Motor neuron (in vitro differentiated cells): ENCODE measurements around the gene POLR2J3. TPM values are rescaled to one million over a fixed set of nuclear protein-coding genes. Genes with fewer than 3 reads are reported as not detected.
"Not testable (repeated sequence)": the region's sequence is repeated elsewhere in the genome, so short reads cannot be mapped to it uniquely, and the experiment has no call there.

Experiments
- ATAC-seq, 8 experiments: fragments of 200-7000 bp; cut with Tn5 transposase; replicated peaks in 6 of 8; 2 replicates each; pipeline ENCODE4 v1.8.0; 2021; ENCODE audit warnings: mild to moderate bottlenecking in 8 of 8, moderate library complexity in 8 of 8
- H3K27ac ChIP-seq, 2 donors: fragments of 250-450 bp; sonication (Bioruptor Pico); 2 replicates each; pipeline ENCODE4 v1.9.0; 2021; ENCODE audit warnings: antibody characterized with exemption in 2 of 2, mild to moderate bottlenecking in 2 of 2, moderate library complexity in 1 of 2
- H3K4me1 ChIP-seq, 2 donors: fragments of 250-450 bp; sonication (Bioruptor Pico); replicated peaks in 1 of 2; 2 replicates each; pipeline ENCODE4 v1.6.1; 2021; ENCODE audit warnings: antibody characterized with exemption in 2 of 2, mild to moderate bottlenecking in 2 of 2, moderate library complexity in 1 of 2
- H3K4me3 ChIP-seq, 5 donors: fragments of 250-450 bp; sonication (Bioruptor Pico); 2 replicates each; pipeline ENCODE4 v1.9.0; 2021; ENCODE audit warnings: antibody characterized with exemption in 5 of 5, mild to moderate bottlenecking in 5 of 5, moderate library complexity in 4 of 5
- WGBS, 10 experiments: fragments of 450-650 bp; shearing (Covaris generic); methylation state at CpG; one replicate each; pipeline ENCODE4 v1.0.0; 2022; 5-methylcytosine and 5-hydroxymethylcytosine counted together
- in situ Hi-C, 9 experiments: fragments of 400-800 bp; cut with MboI; loops; one replicate each; pipeline ENCODE4 v1.15.0; 2021; ENCODE audit warnings: low sequenced_read_pairs in 9 of 9, low pct_unique_long_range_greater_than_20kb in 2 of 9; ENCODE audit not compliant: unreplicated experiment in 9 of 9
- total RNA-seq, 8 experiments: library from RNA; unstranded; fragments of 300-600 nt; gene quantifications; 2 replicates each; pipeline versions ENCODE4 v1.2.3 to v1.2.4, GENCODE V29; 2022

The POLR2J3 gene
- 100 to 1,000 TPM in 1 of 8 experiments, 10 to 100 TPM in 5, 1 to 10 TPM in 2; 6.5 to 111 (median 14.0) TPM for total RNA-seq

DNA sequence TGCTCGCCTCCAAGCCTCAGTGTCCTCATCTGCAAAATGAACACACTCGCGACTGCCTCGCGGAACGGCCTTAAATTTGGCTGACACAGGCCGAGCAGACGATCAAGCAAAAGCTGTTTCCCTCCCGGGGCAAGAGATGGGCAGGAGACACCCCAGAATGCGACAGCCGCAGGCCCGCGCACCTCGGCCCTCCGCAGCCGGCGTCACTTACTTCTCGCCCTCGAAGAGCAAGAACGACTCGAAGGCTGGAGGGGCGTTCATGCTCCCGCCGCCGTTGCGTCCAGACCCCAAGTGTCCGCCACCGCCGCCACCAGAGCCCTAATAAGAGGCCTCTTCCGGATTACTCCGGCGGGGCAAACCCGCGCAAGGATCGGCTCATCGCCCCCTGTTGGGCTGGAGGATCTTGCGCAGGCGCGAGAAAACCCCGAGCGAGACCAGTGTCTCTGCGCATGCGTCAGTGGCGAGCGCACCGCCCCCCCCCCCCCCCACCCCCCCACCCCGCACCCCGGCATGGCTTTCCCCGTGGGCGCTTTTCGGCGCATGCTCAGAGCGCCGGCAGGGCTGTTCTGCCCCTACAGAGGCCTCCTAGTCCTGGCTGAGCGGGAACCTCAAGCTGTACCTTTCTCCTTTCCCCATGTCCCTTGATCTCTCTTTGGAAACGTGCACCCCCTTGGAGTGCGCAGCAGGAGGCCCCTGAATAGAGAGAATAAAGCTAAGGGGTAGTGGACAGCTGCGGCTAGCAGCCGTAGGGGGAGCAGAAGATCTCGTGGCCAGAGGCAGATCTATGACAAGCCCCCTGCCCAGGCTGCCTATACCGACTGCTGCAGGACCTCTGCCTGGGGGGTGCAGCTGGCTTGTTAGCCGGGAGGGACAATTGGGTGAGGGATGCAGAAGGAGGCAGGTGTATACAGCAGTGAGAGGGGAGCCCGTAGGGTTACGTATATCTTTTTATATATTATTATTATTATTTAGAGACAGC lies at the start of gene POLR2J3:
TSS of gene POLR2J3 (minus strand) at position 323 of the 979 bp plus-strand sequence. CDS start at position 261, 62 bp downstream.
- H3K27ac ChIP-seq, H3K4me1 ChIP-seq, in situ Hi-C loops: not testable (repeated sequence)
- 0% methylated on average over 6 of the region's 64 CpGs; no CpG with 5 or more reads in 9 of the 10 experiments for WGBS, 10 experiments
- H3K4me3 ChIP-seq: peak within 1 kb of the TSS in 4 of 5 donors; percentile 31 to 97 (median 79)
- ATAC-seq: peak; percentile 93 to 96 (median 95)

DNA sequence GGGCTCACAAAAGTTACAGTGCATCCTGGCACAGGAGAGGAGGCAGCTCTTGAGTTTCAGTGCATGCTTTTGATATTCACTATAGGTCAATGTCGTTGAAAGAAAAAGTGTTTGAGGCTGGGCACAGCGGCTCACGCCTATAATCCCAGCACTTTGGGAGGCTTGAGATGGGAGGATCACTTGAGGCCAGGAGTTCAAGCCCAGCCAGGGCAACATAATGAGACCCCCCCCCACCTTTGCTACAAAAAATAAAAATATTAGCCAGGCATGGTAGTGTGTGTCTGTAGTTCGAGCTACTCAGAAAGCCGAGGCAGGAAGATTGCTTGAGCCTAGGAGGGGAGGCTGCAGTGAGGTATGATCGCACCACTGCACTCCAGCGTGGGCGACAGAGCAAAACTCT lies 45.7 kb upstream of the POLR2J3 start:
- H3K27ac ChIP-seq, in situ Hi-C loops, H3K4me1 ChIP-seq, ATAC-seq, H3K4me3 ChIP-seq: not testable (repeated sequence)
- WGBS, 10 experiments: no CpG with 5 or more reads among the region's 8 CpGs

DNA sequence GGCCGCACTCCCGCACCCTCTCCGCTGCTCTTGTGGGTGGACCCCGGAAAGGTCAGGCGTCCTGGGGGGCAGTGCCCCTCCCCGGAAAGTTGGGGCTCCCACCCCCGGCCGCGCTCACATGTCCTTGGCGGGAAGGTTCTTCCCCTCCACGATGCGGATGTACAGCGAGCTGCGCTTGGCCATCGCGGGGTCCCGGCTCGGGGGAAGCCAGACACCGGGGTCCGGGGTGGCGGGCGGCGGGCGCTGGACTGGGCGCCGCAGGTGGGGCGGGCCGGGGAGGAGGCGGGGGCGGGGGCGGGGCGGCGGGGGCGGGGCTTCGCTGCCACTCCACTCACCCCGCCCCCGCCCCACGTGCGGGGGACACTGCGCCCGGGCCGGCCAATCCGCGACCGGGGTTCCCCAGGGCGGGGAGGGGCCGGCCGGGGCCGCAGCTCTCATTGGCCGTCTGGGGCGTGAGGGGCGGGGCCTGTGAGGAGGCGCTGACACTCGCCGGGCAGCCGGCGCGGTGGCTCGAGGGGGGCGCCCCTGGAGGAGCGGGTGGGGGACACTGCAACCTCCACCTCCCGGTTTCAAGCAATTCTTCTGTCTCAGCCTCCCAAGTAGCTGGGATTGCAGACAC lies 44.2 kb upstream of the POLR2J3 start, which contains the start of gene RASA4:
TSS of gene RASA4 (minus strand) at position 250 of the 619 bp plus-strand sequence. CDS start at position 183, 67 bp downstream.
- H3K27ac ChIP-seq, H3K4me1 ChIP-seq, in situ Hi-C loops: not testable (repeated sequence)
- no CpG with 5 or more reads among the region's 62 CpGs for WGBS, 10 experiments
- ATAC-seq: peak; percentile 72 to 98 (median 88)
- H3K4me3 ChIP-seq: peak within 1 kb of the TSS in 1 of 5 donors; percentile 17

DNA sequence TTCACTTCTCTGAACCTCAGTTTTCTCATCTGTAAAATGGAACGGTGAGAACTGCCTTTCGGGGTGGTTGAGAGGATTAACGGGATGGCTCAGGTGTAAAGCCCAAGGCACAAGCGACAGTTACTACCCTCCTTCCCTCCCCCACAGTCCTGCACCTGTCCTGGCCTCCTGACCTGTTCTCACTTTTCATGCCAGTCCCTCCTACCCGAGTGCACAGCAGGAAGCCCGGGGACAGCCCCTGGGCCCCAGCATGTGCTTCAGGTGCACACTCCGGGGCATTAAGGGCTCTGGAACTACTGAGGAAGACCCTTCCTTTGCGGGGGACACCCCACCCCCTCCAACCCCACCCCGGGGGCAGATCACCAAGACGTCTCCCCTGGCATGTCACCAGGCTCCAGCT lies 43.5 kb upstream of the POLR2J3 start:
- H3K4me3 ChIP-seq, in situ Hi-C loops, H3K27ac ChIP-seq, H3K4me1 ChIP-seq, ATAC-seq: not testable (repeated sequence)
- WGBS, 10 experiments: no CpG with 5 or more reads among the region's 10 CpGs

DNA sequence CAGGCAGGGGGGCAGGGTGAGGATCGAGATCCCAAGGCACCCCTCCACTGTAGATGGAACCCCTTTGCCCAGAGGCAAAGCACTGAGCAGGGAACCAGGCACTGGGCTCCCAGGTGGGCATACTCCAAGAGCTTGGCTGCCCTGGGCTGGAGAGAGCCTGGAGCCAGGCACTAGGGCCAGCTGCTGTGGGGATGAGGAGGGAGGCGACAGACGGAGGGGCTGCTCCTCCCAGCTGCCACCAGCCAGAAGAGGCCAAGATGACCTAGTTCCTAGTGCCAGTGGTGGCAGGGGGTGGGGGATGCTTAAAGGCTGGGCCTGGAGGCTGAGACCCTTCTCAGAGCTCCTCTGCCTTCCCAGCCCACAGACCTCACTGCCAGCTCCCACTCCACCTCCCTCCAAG lies 42.5 kb upstream of the POLR2J3 start:
- ATAC-seq: peak in 4 of 8 experiments; percentile 20 to 53 (median 34)
- H3K4me1 ChIP-seq, H3K27ac ChIP-seq, H3K4me3 ChIP-seq, in situ Hi-C loops: not testable (repeated sequence)
- no CpG with 5 or more reads among the region's 3 CpGs for WGBS, 10 experiments

DNA sequence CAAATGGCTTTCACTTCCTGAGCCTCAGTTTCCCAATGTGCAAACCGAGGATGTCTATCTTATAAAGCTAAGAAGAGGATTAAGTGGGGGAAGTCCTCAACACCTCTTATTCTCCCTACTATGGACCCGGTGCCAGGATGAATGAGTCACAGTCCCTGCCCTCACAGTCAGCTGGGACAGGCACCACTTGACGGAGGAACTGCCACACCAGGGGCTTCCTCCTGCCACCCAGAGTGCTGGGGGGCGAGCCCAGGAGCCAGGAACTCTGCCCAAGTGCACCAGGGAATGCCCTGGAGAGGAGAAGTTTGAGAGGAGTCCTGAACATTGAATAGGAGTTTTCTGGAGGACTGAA lies 41.9 kb upstream of the POLR2J3 start:
- peak in 2 of 8 experiments; percentile 5 to 6 for ATAC-seq
- no CpG with 5 or more reads among the region's 4 CpGs for WGBS, 10 experiments

DNA sequence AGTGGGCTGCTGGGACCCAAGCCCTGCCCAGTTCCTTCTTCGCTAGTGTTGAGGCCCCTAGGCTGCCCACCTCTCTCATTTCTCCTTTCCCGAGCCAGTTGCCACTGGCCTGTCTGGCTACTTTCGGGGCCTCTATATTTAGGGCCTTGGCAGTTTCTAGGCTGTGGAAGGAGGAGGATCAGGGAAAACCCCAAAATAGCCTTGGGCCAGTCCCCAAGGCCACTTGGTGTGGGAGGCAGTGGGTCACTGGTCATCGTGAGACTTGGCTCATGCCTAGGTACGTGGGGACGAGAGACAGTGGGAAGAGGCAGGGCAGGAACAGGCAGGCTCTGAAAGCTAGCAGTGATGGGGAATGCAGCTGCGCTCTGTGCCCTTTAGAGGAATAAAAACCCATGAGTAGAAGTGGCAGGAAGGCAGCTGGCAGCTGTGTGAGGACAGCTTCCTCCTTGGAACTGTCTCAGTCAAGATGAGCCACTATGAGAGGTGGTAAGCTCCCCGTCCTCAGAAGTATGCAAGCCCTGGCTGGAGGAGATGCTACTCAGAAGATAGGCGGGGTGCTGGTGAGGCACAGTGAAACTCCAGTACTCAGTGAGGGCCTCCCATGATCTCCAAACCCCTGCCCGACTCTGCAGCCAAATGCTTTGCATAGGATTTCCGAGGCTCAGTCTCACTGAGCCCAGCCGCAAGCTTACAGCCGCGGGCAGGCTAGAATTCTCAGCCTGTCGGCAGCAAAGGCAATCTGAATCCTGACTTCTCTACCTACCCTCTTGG lies 41.4 kb upstream of the POLR2J3 start:
- H3K27ac ChIP-seq, H3K4me1 ChIP-seq, H3K4me3 ChIP-seq, in situ Hi-C loops: not testable (repeated sequence)
- ATAC-seq: peak in 1 of 8 experiments; percentile 24
- WGBS, 10 experiments: no CpG with 5 or more reads among the region's 15 CpGs

More for the DNA sequence above, 41.9 kb upstream of the POLR2J3 start:
- in situ Hi-C loops, H3K27ac ChIP-seq, H3K4me3 ChIP-seq, H3K4me1 ChIP-seq: not testable (repeated sequence)

DNA sequence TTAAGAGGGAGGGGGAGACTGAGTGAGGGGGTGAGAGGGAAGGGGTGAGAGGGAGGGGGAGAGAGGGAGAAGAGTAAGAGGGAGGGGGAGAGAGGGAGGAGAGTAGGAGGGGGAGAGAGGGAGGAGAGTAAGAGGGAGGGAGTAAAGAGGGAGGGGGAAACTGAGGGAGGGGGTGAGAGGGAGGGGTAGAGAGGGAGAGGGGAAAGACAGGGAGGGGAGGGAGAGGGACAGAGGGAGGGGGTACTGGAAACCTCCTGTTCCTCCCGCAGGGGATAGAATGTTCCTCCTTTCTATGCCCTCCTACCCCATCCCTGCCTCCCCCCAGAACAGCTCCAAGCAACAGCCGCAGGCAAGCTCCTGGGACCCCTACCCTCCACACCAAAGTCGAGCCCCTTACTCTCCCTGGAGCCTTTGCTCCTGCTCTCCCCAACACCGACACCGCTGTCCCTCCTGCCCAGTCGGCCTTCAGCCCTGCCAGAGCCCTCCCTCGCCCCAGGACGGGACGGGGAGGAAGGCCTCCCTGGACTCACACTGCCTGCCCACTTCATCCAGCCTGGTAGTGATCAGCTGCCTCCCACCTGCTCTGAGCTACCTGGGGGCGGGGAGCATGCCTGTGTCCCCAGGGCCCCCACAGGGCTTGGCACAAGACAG lies 39.4 kb upstream of the POLR2J3 start:
- in situ Hi-C loops, H3K4me3 ChIP-seq, H3K4me1 ChIP-seq, H3K27ac ChIP-seq: not testable (repeated sequence)
- WGBS, 10 experiments: no CpG with 5 or more reads among the region's 10 CpGs
- peak in 4 of 8 experiments; percentile 5 to 16 (median 11) for ATAC-seq

DNA sequence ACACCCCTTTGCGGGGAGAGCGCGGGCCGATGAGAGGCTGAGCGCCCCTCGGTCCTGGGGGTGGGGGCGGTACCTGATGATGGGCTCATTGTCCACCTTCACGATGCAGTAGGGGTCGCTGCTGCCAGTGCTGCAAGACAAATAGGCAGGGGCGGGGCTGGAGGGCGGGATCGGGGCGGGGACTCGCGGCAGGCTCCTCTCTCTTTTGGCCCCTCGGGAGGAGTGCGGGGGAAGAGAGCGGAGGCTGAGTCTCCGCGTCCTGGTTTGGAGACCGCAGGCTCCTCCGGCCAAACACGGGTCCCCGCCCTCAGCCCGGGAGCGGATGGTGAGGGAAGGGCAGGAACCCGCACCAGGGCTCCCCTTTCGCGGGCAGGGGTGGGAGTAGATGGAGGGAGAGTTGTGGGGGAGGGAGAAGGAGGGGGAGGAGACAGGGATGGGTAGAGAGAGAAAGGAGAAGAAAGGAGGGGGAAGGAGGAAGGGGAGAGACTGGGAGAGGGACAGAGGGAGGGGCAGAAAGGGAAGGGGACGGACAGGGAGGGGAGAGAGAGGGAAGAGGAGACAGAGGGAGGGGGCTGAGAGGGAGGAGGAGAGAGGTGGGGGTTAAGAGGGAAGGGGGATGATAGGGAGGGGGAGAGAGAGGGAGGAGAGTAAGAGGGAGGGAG lies 38.8 kb upstream of the POLR2J3 start:
- in situ Hi-C loops, H3K4me3 ChIP-seq, H3K27ac ChIP-seq, H3K4me1 ChIP-seq: not testable (repeated sequence)
- WGBS, 10 experiments: no CpG with 5 or more reads among the region's 30 CpGs
- ATAC-seq: peak; percentile 59 to 90 (median 80)

DNA sequence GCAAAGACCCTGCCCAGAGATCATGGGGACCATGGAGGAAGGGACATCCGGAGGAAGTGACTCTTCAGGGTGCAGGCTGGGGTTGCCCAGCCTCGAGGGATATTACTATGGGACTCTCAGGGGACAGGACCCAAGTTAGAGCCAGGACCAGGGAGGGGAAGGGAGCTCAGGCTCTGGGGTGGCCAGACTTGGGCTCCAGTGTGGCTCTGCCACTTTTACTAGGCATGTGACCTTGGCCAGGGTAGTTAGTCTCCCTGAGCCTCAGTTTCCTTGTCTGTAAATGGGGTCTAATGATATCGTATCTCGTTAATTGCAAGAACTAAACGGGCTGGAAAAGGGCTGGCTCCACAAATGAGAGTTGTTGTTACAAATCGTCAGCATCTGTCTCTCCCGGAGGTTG lies 38.1 kb upstream of the POLR2J3 start:
- H3K4me1 ChIP-seq, ATAC-seq, in situ Hi-C loops, H3K27ac ChIP-seq, H3K4me3 ChIP-seq: not testable (repeated sequence)
- no CpG with 5 or more reads among the region's 7 CpGs for WGBS, 10 experiments

DNA sequence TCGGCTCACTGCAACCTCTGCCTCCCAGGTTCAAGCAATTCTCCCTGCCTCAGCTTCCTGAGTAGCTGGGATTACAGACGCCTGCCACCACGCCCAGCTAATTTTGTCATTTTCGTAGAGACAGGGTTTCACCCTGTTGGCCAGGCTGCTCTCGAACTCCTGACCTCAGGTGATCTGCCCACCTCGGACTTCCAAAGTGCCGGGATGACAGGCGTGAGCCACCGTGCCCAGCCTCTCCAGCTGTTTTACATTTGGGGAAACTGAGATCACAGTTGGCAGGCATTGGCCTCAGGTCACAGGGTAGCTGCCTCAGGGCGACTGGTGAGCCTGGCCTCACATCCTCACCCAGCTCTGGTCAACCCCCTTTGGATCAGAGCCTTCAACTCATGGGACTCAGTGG lies 37.4 kb upstream of the POLR2J3 start:
- in situ Hi-C loops, ATAC-seq, H3K27ac ChIP-seq, H3K4me1 ChIP-seq, H3K4me3 ChIP-seq: not testable (repeated sequence)
- WGBS, 10 experiments: no CpG with 5 or more reads among the region's 10 CpGs

DNA sequence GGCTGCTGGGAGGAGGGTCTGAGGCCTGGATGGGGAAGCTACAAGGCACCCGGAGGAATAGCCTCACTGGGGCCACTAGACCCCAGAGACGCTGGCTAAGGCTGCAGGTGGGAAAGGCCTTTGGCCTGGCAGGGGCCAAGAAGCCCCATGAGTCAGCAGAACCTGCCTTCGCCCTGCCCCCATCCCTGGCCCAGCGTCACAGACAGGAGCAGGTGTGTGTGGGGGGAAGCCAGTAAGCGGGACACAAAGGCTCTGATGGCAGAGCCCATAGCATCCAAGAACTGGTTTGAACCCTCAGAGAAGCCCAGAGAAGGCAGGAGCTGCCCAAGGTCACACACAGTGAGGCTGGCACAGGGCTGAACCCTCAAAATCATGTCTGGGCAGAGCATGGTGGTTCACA lies 34.5 kb upstream of the POLR2J3 start:
- H3K4me1 ChIP-seq, in situ Hi-C loops, H3K4me3 ChIP-seq, H3K27ac ChIP-seq, ATAC-seq: not testable (repeated sequence)
- no CpG with 5 or more reads among the region's 5 CpGs for WGBS, 10 experiments
